Stimulated activated CD4-positive, alpha-beta T cell treated with anti-CD3 and anti-CD28 coated beads, Interleukin-12 subunit alpha, Interleukin-12 subunit beta, amount 100 ng/mL, for 24 hours (primary cell): ENCODE data around the gene P2RY6.
"Not testable (repeated sequence)": the region's sequence is repeated elsewhere in the genome, so short reads cannot be mapped to it uniquely, and the experiment has no call there.

Experiments used
- DNase-seq, 2 experiments: peaks; one replicate each; pipeline ENCODE4 v3.0.0-alpha.2; 2020; ENCODE audit warnings: low read depth in 2 of 2

P2RY6 gene

GRCh38 chr11:73260127-73260457 lies 12.0 kb upstream of the P2RY6 start:
- DNase-seq = no peak

- DNase-seq = no peak
These were observed 9.2 kb upstream of the P2RY6 start for GRCh38 chr11:73262851-73263495.

GRCh38 chr11:73263640-73264039 lies 8.5 kb upstream of the P2RY6 start:
- no peak for DNase-seq

GRCh38 chr11:73265278-73265810 lies 6.8 kb upstream of the P2RY6 start:
- no peak for DNase-seq

GRCh38 chr11:73265853-73266645 lies 6.1 kb upstream of the P2RY6 start:
- no peak for DNase-seq

GRCh38 chr11:73266646-73267020 lies 5.5 kb upstream of the P2RY6 start:
- no peak for DNase-seq

- no peak for DNase-seq
These were observed 4.9 kb upstream of the P2RY6 start for GRCh38 chr11:73267122-73267846.

GRCh38 chr11:73267906-73268540 lies 4.1 kb upstream of the P2RY6 start:
- no peak for DNase-seq

- DNase-seq = no peak
These were observed 3.4 kb upstream of the P2RY6 start for GRCh38 chr11:73268671-73269271.

- DNase-seq = no peak
These were observed 2.6 kb upstream of the P2RY6 start for GRCh38 chr11:73269459-73270015.

GRCh38 chr11:73270016-73270854 lies 1.9 kb upstream of the P2RY6 start:
- no peak for DNase-seq

GRCh38 chr11:73270855-73271477 lies 1.2 kb upstream of the P2RY6 start:
- DNase-seq = no peak

- DNase-seq = not testable (repeated sequence)
These were observed 666 bp upstream of the P2RY6 start for GRCh38 chr11:73271478-73271865.

GRCh38 chr11:73272680-73273038 lies 521 bp downstream of the P2RY6 start:
- DNase-seq = no peak

GRCh38 chr11:73273222-73273895 lies 1.2 kb downstream of the P2RY6 start:
- DNase-seq = no peak

GRCh38 chr11:73274191-73274590 lies 2.1 kb downstream of the P2RY6 start:
- not testable (repeated sequence) for DNase-seq

GRCh38 chr11:73274722-73275380 lies 2.7 kb downstream of the P2RY6 start:
- DNase-seq = no peak

GRCh38 chr11:73275381-73275750 lies 3.2 kb downstream of the P2RY6 start:
- DNase-seq = no peak

GRCh38 chr11:73277467-73277866 lies 5.3 kb downstream of the P2RY6 start:
- DNase-seq = no peak
